ENCODE results near the gene ANK3.

The ANK3 gene

GRCh38 chr10:60134548-60134947 is 255.1 kb downstream of the ANK3 start:
- no peak for FAIRE-seq

GRCh38 chr10:60130130-60130579 is 259.5 kb downstream of the ANK3 start:
- FAIRE-seq, result no peak

- no peak for FAIRE-seq
Measured at GRCh38 chr10:60125895-60126294, 263.8 kb downstream of the ANK3 start.

GRCh38 chr10:60124536-60124935 is 265.1 kb downstream of the ANK3 start:
- no peak for FAIRE-seq

- FAIRE-seq, result no peak
Measured at GRCh38 chr10:60123668-60124067, 266.0 kb downstream of the ANK3 start.

GRCh38 chr10:60123172-60123571 is 266.5 kb downstream of the ANK3 start:
- FAIRE-seq, result no peak

- no peak for FAIRE-seq
Measured at GRCh38 chr10:60122190-60122589, 267.5 kb downstream of the ANK3 start.

- FAIRE-seq, result no peak
Measured at GRCh38 chr10:60114765-60115586, 274.7 kb downstream of the ANK3 start.

GRCh38 chr10:60110739-60111138 is 278.9 kb downstream of the ANK3 start:
- FAIRE-seq, result no peak

GRCh38 chr10:60107308-60107976 is 282.2 kb downstream of the ANK3 start:
- FAIRE-seq, result no peak

GRCh38 chr10:60105295-60105695 is 284.4 kb downstream of the ANK3 start:
- FAIRE-seq, result no peak

- no peak for FAIRE-seq
Measured at GRCh38 chr10:60101821-60102220, 287.9 kb downstream of the ANK3 start.

- FAIRE-seq, result peak; percentile 51
Measured at GRCh38 chr10:60099998-60100747, 289.5 kb downstream of the ANK3 start.

- FAIRE-seq, result no peak
Measured at GRCh38 chr10:60098677-60099601, 290.7 kb downstream of the ANK3 start.

- FAIRE-seq, result no peak
Measured at GRCh38 chr10:60096761-60097513, 292.7 kb downstream of the ANK3 start.

GRCh38 chr10:60093317-60093716 is 296.4 kb downstream of the ANK3 start:
- FAIRE-seq, result no peak

- FAIRE-seq, result no peak
Measured at GRCh38 chr10:60086862-60087261, 302.8 kb downstream of the ANK3 start.

- FAIRE-seq, result no peak
Measured at GRCh38 chr10:60086421-60086820, 303.3 kb downstream of the ANK3 start.

- no peak for FAIRE-seq
Measured at GRCh38 chr10:60082744-60083344, 306.8 kb downstream of the ANK3 start.

- FAIRE-seq, result no peak
Measured at GRCh38 chr10:60082341-60082740, 307.3 kb downstream of the ANK3 start.

Measured in TTC549 (cell line).